PC-3 (cell line): Measurements from ENCODE around the gene TENT5C. TPM values are rescaled to one million over a fixed set of nuclear protein-coding genes. Genes with fewer than 3 reads are reported as not detected.

Experiments used
- ATAC-seq: fragments of 200-7000 bp; cut with Tn5 transposase; 2 replicates; pipeline ENCODE4 v1.9.1; 2020; ENCODE audit warnings: mild to moderate bottlenecking, moderate library complexity
- BruUV-seq: library from RNA; stranded (reverse); fragments of 400-500 nt; replicated peaks from 2 replicates; lab custom pipeline; 2021; lab: Mats Ljungman, UMichigan
- CTCF ChIA-PET: fragments of 300-600 bp; sonication (Branson Sonifier 250); formaldehyde crosslinking; loops from one replicate; lab custom pipeline; 2022; ENCODE audit warnings: antibody characterized with exemption; lab: Charles Lee
- POLR2A ChIA-PET: fragments of 300-600 bp; sonication (Branson Sonifier 250); formaldehyde crosslinking; loops from one replicate; lab custom pipeline; 2022; ENCODE audit warnings: antibody characterized with exemption; ENCODE audit not compliant: unreplicated experiment; lab: Charles Lee
- DNase-seq: peaks from one replicate; pipeline ENCODE4 v3.0.0-alpha.2; 2015
- H2AFZ ChIP-seq: fragments of 300-600 bp; sonication (generic); 2 replicates; pipeline ENCODE4 v1.6.0; 2016; ENCODE audit warnings: antibody characterized with exemption, low read length
- H3F3A ChIP-seq: fragments of 300-600 bp; sonication (generic); one replicate; pipeline ENCODE4 v1.6.0; 2017; ENCODE audit warnings: antibody characterized with exemption, low read length, control low read depth, mild to moderate bottlenecking; ENCODE audit not compliant: unreplicated experiment
- H3K27ac ChIP-seq: fragments of 300-600 bp; sonication (generic); 2 replicates; pipeline ENCODE4 v1.5.1; 2016; ENCODE audit warnings: mild to moderate bottlenecking, low read length
- H3K27me3 ChIP-seq: fragments of 300-600 bp; sonication (generic); 2 replicates; pipeline ENCODE4 v1.6.1; 2016; ENCODE audit warnings: low read length, mixed read lengths
- H3K36me3 ChIP-seq: fragments of 300-600 bp; sonication (generic); 2 replicates; pipeline ENCODE4 v1.6.1; 2016; ENCODE audit warnings: low read depth, mixed run types, low read length, mixed read lengths
- H3K4me1 ChIP-seq: fragments of 300-600 bp; sonication (generic); 2 replicates; pipeline ENCODE4 v1.5.1; 2016; ENCODE audit warnings: low read length; ENCODE audit not compliant: insufficient read depth
- H3K4me2 ChIP-seq: fragments of 300-600 bp; sonication (generic); 2 replicates; pipeline ENCODE4 v1.6.0; 2016; ENCODE audit warnings: low read length
- H3K4me3 ChIP-seq: fragments of 300-600 bp; sonication (generic); 2 replicates; pipeline ENCODE4 v1.5.1; 2016; ENCODE audit warnings: mild to moderate bottlenecking, low read length, mixed read lengths
- H3K79me2 ChIP-seq: fragments of 300-600 bp; sonication (generic); 2 replicates; pipeline ENCODE4 v1.6.1; 2017; ENCODE audit warnings: low read length, mixed read lengths
- H3K9ac ChIP-seq: fragments of 300-600 bp; sonication (generic); 2 replicates; pipeline ENCODE4 v1.6.0; 2016; ENCODE audit warnings: mild to moderate bottlenecking, low read length
- H3K9me2 ChIP-seq: fragments of 300-600 bp; sonication (generic); replicated peaks from 2 replicates; pipeline ENCODE4 v1.6.1; 2016; ENCODE audit warnings: mixed run types, low read length, mixed read lengths
- H3K9me3 ChIP-seq: fragments of 300-600 bp; sonication (generic); 2 replicates; pipeline ENCODE4 v1.6.1; 2016; ENCODE audit warnings: low read length, mixed read lengths
- H4K20me1 ChIP-seq: fragments of 300-600 bp; sonication (generic); 2 replicates; pipeline ENCODE4 v1.6.1; 2016; ENCODE audit warnings: low read length, mixed read lengths
- CTCF ChIP-seq: fragments of 300-600 bp; sonication (generic); conservative IDR thresholded peaks from 2 replicates; pipeline ENCODE4 v1.5.1; 2017; ENCODE audit warnings: antibody characterized with exemption, low read depth, mild to moderate bottlenecking, low read length
- EZH2 ChIP-seq: fragments of 300-600 bp; sonication (generic); IDR thresholded peaks from one replicate; pipeline ENCODE4 v1.6.1; 2017; ENCODE audit warnings: antibody characterized with exemption, mild to moderate bottlenecking, low read length; ENCODE audit not compliant: unreplicated experiment
- EZH2phosphoT487 ChIP-seq: fragments of 300-600 bp; sonication (generic); IDR thresholded peaks from 2 replicates; pipeline ENCODE4 v1.6.1; 2018; ENCODE audit warnings: mild to moderate bottlenecking, antibody characterized with exemption, low read length, borderline replicate concordance
- intact Hi-C: fragments of 100-400 bp; cut with micrococcal nuclease; formaldehyde crosslinking; loops from 2 replicates; pipeline ENCODE4 v1.9.0; 2023
- total RNA-seq: library from RNA; depleted of rRNA; stranded (reverse); fragments of >200 nt; gene quantifications from 2 replicates; pipeline ENCODE4 v1.2.3, GENCODE V29; 2014

Gene TENT5C
- total RNA-seq, 1 experiment from 2014 or later: 2.4 TPM

- Histone ChIP-seq H3K9me2 (no peaks in the 10 kb centered on the region), H3K4me1 (peaks cover 15% of the 10 kb centered on the region), H3F3A (no peaks in the 10 kb centered on the region), H3K4me3 (no peak overlapping the region), H2AFZ (no peak overlapping the region), H3K27me3 (no peaks in the 10 kb centered on the region), H3K79me2 (no peaks in the 10 kb centered on the region), H3K4me2 (no peak overlapping the region), H3K36me3 (no peaks in the 10 kb centered on the region), H3K9me3 (no peaks in the 10 kb centered on the region), H3K27ac (no peak overlapping the region), H4K20me1 (no peaks in the 10 kb centered on the region), H3K9ac (no peak overlapping the region)
- intact Hi-C loops: loop anchor here (5.0 kb wide), 2 partner anchors 135 to 160 kb away; no protein-coding TSS in a partner anchor
- ATAC-seq (no peak), DNase-seq (no peak)
- no TSS peak for BruUV-seq
- ChIA-PET POLR2A (no interaction called here), CTCF (no interaction called here)
- TF ChIP-seq CTCF (0 out of 2 replicates have a peak, but pooled peaks have one; percentile 12), EZH2phosphoT487 (no peak), EZH2 (no peak)
These were observed 66.1 kb downstream of the TENT5C start for GRCh38 chr1:117671781-117672501.

GRCh38 chr1:117672756-117673155 is 66.9 kb downstream of the TENT5C start:
- Histone ChIP-seq H3K9me2 (no peaks in the 10 kb centered on the region), H3K9ac (no peak overlapping the region), H3K4me1 (peaks cover 15% of the 10 kb centered on the region), H3K79me2 (no peaks in the 10 kb centered on the region), H3K36me3 (no peaks in the 10 kb centered on the region), H3K27ac (no peak overlapping the region), H3K27me3 (no peaks in the 10 kb centered on the region), H4K20me1 (no peaks in the 10 kb centered on the region), H3K4me2 (no peak overlapping the region), H3K4me3 (no peak overlapping the region), H3F3A (no peaks in the 10 kb centered on the region), H2AFZ (no peak overlapping the region), H3K9me3 (no peaks in the 10 kb centered on the region)
- DNase-seq: no peak
- no TSS peak for BruUV-seq
- no peak for ATAC-seq
- TF ChIP-seq EZH2phosphoT487: no peak
- no peak for TF ChIP-seq CTCF
- TF ChIP-seq EZH2: no peak
- ChIA-PET POLR2A (no interaction called here), CTCF (no interaction called here)
- intact Hi-C loops: loop anchor here (5.0 kb wide), 2 partner anchors 135 to 160 kb away; no protein-coding TSS in a partner anchor

- DNase-seq (peak; percentile 63), ATAC-seq (peak; percentile 57; the same call in 1 of the 2 replicates)
- TF ChIP-seq EZH2phosphoT487 (no peak), EZH2 (no peak), CTCF (no peak)
- Histone ChIP-seq H4K20me1 (no peaks in the 10 kb centered on the region), H3K27ac (peak overlapping the region; percentile 11; the same call in 1 of the 2 replicates), H3K9me3 (no peaks in the 10 kb centered on the region), H3K4me3 (no peak overlapping the region), H2AFZ (no peak overlapping the region), H3K27me3 (no peaks in the 10 kb centered on the region), H3K9ac (no peak overlapping the region), H3K4me1 (peaks cover 15% of the 10 kb centered on the region), H3K4me2 (peak overlapping the region; percentile 29; the same call in 1 of the 2 replicates), H3F3A (no peaks in the 10 kb centered on the region), H3K79me2 (no peaks in the 10 kb centered on the region), H3K9me2 (no peaks in the 10 kb centered on the region), H3K36me3 (no peaks in the 10 kb centered on the region)
- ChIA-PET CTCF (no interaction called here), POLR2A (no interaction called here)
- BruUV-seq: no TSS peak
- intact Hi-C loops: loop anchor here (5.0 kb wide), 2 partner anchors 136 to 161 kb away; no protein-coding TSS in a partner anchor
These were observed 67.6 kb downstream of the TENT5C start for GRCh38 chr1:117673405-117673804.
